Neural progenitor cell (in vitro differentiated cells): ENCODE data around the gene GNL1.
"Not testable (repeated sequence)": the region's sequence is repeated elsewhere in the genome, so short reads cannot be mapped to it uniquely, and the experiment has no call there.

Experiments used
- CTCF ChIP-seq: fragments of 200-600 bp; sonication (generic); IDR thresholded peaks from 2 replicates; pipeline ENCODE4 v1.5.1; 2017; ENCODE audit warnings: antibody characterized with exemption, mild to moderate bottlenecking
- EZH2phosphoT487 ChIP-seq: fragments of 200-600 bp; sonication (generic); IDR thresholded peaks from 2 replicates; pipeline ENCODE4 v1.6.1; 2017; ENCODE audit warnings: antibody characterized with exemption

DNA sequence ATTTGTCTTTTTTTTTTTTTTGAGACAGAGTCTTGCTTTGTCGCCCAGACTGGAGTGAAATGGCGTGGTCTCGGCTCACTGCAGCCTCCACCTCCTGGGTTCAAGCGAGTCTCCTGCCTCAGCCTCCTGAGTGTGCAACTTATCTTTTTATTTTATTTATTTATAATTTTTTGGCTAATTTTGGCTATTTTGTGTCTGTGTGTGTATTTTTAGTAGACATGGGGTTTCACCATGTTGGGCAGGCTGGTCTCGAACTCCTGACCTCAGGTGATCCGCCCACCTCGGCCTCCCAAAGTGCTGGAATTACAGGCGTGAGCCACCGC is 39.6 kb downstream of the GNL1 start:
- not testable (repeated sequence) for TF ChIP-seq CTCF, EZH2phosphoT487
